ENCODE results near the gene NME4. TPM values are rescaled to one million over a fixed set of nuclear protein-coding genes. Genes with fewer than 3 reads are reported as not detected.

Gene NME4
- total and polyA plus RNA-seq, 10 of the 15 experiments (the other 5 are each of a cell fraction or from before 2014, with no cell fraction given), result 11.0 to 235 (median 97.7) TPM

GRCh38 chr16:389352-389751 lies 7.6 kb upstream of the NME4 start (continued):
- no peak for TF ChIP-seq CTCF (IDR thresholded peaks at IDR 0.05 in 2 of 3, conservative IDR thresholded peaks at IDR 0.05 in 1 of 3; ENCODE audit: control insufficient read depth in 2 of 3, extremely low read depth in 1 of 3, insufficient read depth in 1 of 3, low read depth in 3 of 3, low read length in 3 of 3)
- no peak for TF ChIP-seq HDAC2 (IDR thresholded peaks at IDR 0.05)
- no peak for TF ChIP-seq SUPT20H (IDR thresholded peaks at IDR 0.05; ENCODE audit: borderline replicate concordance, control insufficient read depth, low read depth, low read length)
- TF ChIP-seq ZNF622 (IDR thresholded peaks at IDR 0.05), result no peak
- TF ChIP-seq CBX3 (IDR thresholded peaks at IDR 0.05; ENCODE audit: borderline replicate concordance, low read depth), result no peak
- TF ChIP-seq GABPA (IDR thresholded peaks at IDR 0.05; ENCODE audit: low read depth), result no peak
- no peak for TF ChIP-seq ZZZ3 (IDR thresholded peaks at IDR 0.05; ENCODE audit: control insufficient read depth, insufficient read length, low read depth)
- no peak for TF ChIP-seq NFYA (IDR thresholded peaks at IDR 0.05; ENCODE audit: borderline replicate concordance, low read depth, low read length)
- no peak for TF ChIP-seq TARDBP (IDR thresholded peaks at IDR 0.05; ENCODE audit: borderline replicate concordance)

- in situ Hi-C loops (cut with MboI), result loop anchor here (10.0 kb wide), 1 partner anchor 273 kb away; the partner anchor contains the start of gene RHOT2
- no peak for FAIRE-seq
- TF ChIP-seq LARP7 (IDR thresholded peaks at IDR 0.05) (no peak), CREM (IDR thresholded peaks at IDR 0.05; ENCODE audit: low read depth) (no peak), MEF2A (IDR thresholded peaks at IDR 0.05; ENCODE audit: insufficient read depth, low read depth, low read length) (no peak), NFYA (IDR thresholded peaks at IDR 0.05; ENCODE audit: borderline replicate concordance, low read depth, low read length) (no peak), STAT1 (conservative IDR thresholded peaks at IDR 0.05) (no peak), PBX3 (IDR thresholded peaks at IDR 0.05; ENCODE audit: insufficient replicate concordance, low read depth, low read length) (no peak), MAX (IDR thresholded peaks at IDR 0.05; ENCODE audit: low read depth, low read length) (no peak), CEBPZ (IDR thresholded peaks at IDR 0.05; ENCODE audit: low read depth, low read length) (no peak)
Observed at GRCh38 chr16:391885-392335, 5.1 kb upstream of the NME4 start.

More at GRCh38 chr16:391885-392335, 5.1 kb upstream of the NME4 start:
- intact Hi-C loops (cut with micrococcal nuclease; ENCODE audit: unreplicated experiment), result loop anchor here (10.0 kb wide), 2 partner anchors 103 to 273 kb away; partner anchors contain the start of gene RHOT2
- no peaks in the 10 kb centered on the region for H4K20me1 ChIP-seq (ENCODE audit: control insufficient read depth, insufficient read depth)
- ATAC-seq (peak; percentile 91), DNase-seq (ENCODE audit: low read depth, low spot score) (no peak)
- no peaks in the 10 kb centered on the region; the same call in 1 of the 2 replicates for H3K79me2 ChIP-seq (ENCODE audit: control insufficient read depth, insufficient read depth, low read length)
- H3K4me2 ChIP-seq (ENCODE audit: control insufficient read depth, insufficient read depth), result no peak overlapping the region
- no peaks in the 10 kb centered on the region; the same call in 2 of the 3 replicates for H3K9me3 ChIP-seq (replicated peaks; ENCODE audit: control insufficient read depth, insufficient read depth, low read length)
- no peak overlapping the region for H3K9ac ChIP-seq (ENCODE audit: control insufficient read depth, insufficient read depth, low read length)
- POLR2A ChIA-PET, result interaction anchor here (0.6 kb wide), 1 partner anchor 16 kb away, joined by 3 read pairs; no protein-coding TSS in a partner anchor
- SMC1A ChIA-PET (ENCODE audit: uncharacterized antibody, unreplicated experiment), result interaction anchor here (0.7 kb wide), 1 partner anchor 23 kb away, joined by 3 read pairs; no protein-coding TSS in a partner anchor
- peaks cover 8% of the 10 kb centered on the region; the same call in 1 of the 2 replicates for H3K4me1 ChIP-seq (ENCODE audit: control insufficient read depth, insufficient read depth, low read length)
- BruUV-seq (replicated peaks), result no TSS peak
- H3K27ac ChIP-seq (ENCODE audit: control insufficient read depth, insufficient read depth), result no peak overlapping the region
- CTCF ChIA-PET, result interaction anchor here (0.6 to 1.8 kb wide), 6 partner anchors 9 to 110 kb away, joined by 3 to 5 read pairs (median 3); partner anchors contain the start of gene DECR2
- H3K36me3 ChIP-seq (ENCODE audit: control insufficient read depth in 2 of 2, insufficient read depth in 2 of 2, low read length in 1 of 2), result no peaks in the 10 kb centered on the region
- WGBS (ENCODE audit: insufficient coverage, insufficient replicate concordance, low lambda C conversion rate, missing lambda C conversion rate), result 53% methylated on average over 7 of the region's 7 CpGs
- RAD21 ChIA-PET (ENCODE audit: unreplicated experiment), result interaction anchor here (0.7 kb wide), 1 partner anchor 65 kb away, joined by 3 read pairs; no protein-coding TSS in a partner anchor
- no peak overlapping the region for H2AFZ ChIP-seq (ENCODE audit: control insufficient read depth, low read depth, low read length)
- no peaks in the 10 kb centered on the region for H3K27me3 ChIP-seq (replicated peaks in 1 of 2; ENCODE audit: control insufficient read depth in 2 of 2, insufficient read depth in 2 of 2, low read length in 1 of 2)
- H3K4me3 ChIP-seq, result no peak overlapping the region
